GM20431 (cell line): Measurements from ENCODE around the gene ZNF800.

Source experiments
- in situ Hi-C: fragments of 300-500 bp; cut with MseI, MboI; formaldehyde crosslinking; loops from one replicate; pipeline ENCODE4 v1.15.0; 2020; ENCODE audit warnings: low sequenced_read_pairs; ENCODE audit not compliant: unreplicated experiment

ZNF800 gene

GRCh38 chr7:127353897-127354296 is 38.6 kb downstream of the ZNF800 start:
- in situ Hi-C loops = no loop called here

- in situ Hi-C loops = no loop called here
Observed at GRCh38 chr7:127350586-127350985, 41.9 kb downstream of the ZNF800 start.

- in situ Hi-C loops = loop anchor here (25.0 kb wide), 1 partner anchor 87 kb away; no protein-coding TSS in a partner anchor
Observed at GRCh38 chr7:127349881-127350280, 42.6 kb downstream of the ZNF800 start.

GRCh38 chr7:127348247-127348631 is 44.3 kb downstream of the ZNF800 start:
- in situ Hi-C loops = loop anchor here (25.0 kb wide), 1 partner anchor 89 kb away; no protein-coding TSS in a partner anchor

- in situ Hi-C loops = loop anchor here (25.0 kb wide), 1 partner anchor 90 kb away; no protein-coding TSS in a partner anchor
Observed at GRCh38 chr7:127347567-127348246, 44.8 kb downstream of the ZNF800 start.

GRCh38 chr7:127346575-127347256 is 45.8 kb downstream of the ZNF800 start:
- in situ Hi-C loops = loop anchor here (25.0 kb wide), 1 partner anchor 91 kb away; no protein-coding TSS in a partner anchor

- in situ Hi-C loops = loop anchor here (25.0 kb wide), 1 partner anchor 95 kb away; no protein-coding TSS in a partner anchor
Observed at GRCh38 chr7:127342596-127342995, 49.9 kb downstream of the ZNF800 start.

GRCh38 chr7:127338122-127338521 is 54.4 kb downstream of the ZNF800 start:
- in situ Hi-C loops = loop anchor here (25.0 kb wide), 1 partner anchor 99 kb away; no protein-coding TSS in a partner anchor

- in situ Hi-C loops = loop anchor here (25.0 kb wide), 1 partner anchor 100 kb away; no protein-coding TSS in a partner anchor
Observed at GRCh38 chr7:127337581-127337980, 54.9 kb downstream of the ZNF800 start.

- in situ Hi-C loops = loop anchor here (25.0 kb wide), 1 partner anchor 101 kb away; no protein-coding TSS in a partner anchor
Observed at GRCh38 chr7:127336458-127336857, 56.0 kb downstream of the ZNF800 start.

GRCh38 chr7:127332880-127333279 is 59.6 kb downstream of the ZNF800 start:
- in situ Hi-C loops = loop anchor here (25.0 kb wide), 1 partner anchor 104 kb away; no protein-coding TSS in a partner anchor

GRCh38 chr7:127330070-127330469 is 62.4 kb downstream of the ZNF800 start:
- in situ Hi-C loops = loop anchor here (25.0 kb wide), 1 partner anchor 107 kb away; no protein-coding TSS in a partner anchor

GRCh38 chr7:127322832-127323493 is 69.5 kb downstream of the ZNF800 start:
- in situ Hi-C loops = no loop called here

- in situ Hi-C loops = no loop called here
Observed at GRCh38 chr7:127322351-127322750, 70.2 kb downstream of the ZNF800 start.

- in situ Hi-C loops = no loop called here
Observed at GRCh38 chr7:127320974-127321373, 71.5 kb downstream of the ZNF800 start.
